GM12864 (cell line): ENCODE results near the gene LTBP1.
"Not testable (repeated sequence)": the region's sequence is repeated elsewhere in the genome, so short reads cannot be mapped to it uniquely, and the experiment has no call there.

ENCODE experiments used
- DNase-seq: peaks from one replicate; pipeline ENCODE4 v3.0.0-alpha.2; 2011; ENCODE audit warnings: low read depth
- H3K4me3 ChIP-seq: 2 replicates; pipeline ENCODE4 v1.5.1; 2011; ENCODE audit warnings: mild to moderate bottlenecking, low read depth, low read length, control low read depth
- TF ChIP-seq, protein P1 (sequence below): IDR thresholded peaks from 2 replicates; pipeline ENCODE4 v1.5.1; 2011; ENCODE audit warnings: low read depth, mild to moderate bottlenecking, moderate library complexity, low read length, control low read depth, inconsistent platforms; ENCODE audit errors: missing control alignments

The LTBP1 gene

DNA sequence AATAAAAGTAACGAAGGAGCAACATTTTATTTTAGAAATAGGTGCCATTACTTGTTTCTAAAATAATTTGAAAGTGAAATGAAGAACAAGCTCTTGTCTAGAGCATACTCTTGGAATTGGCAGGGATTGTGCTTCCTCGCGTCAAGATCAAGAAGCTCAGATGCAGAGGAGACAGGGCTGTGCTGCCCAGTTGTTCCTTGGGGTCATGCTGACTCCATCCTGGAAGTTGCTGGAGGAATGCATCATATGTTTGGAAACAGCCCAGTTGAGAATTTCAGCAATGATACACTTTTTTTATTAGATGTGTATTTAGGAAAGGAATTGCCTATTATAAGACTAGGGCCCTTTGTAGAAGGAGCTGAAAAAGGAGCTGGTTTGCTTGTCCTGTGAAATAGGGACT, 17.2 kb downstream of the LTBP1 start:
- H3K4me3 ChIP-seq, result no peak overlapping the region
- no peak for DNase-seq
- TF ChIP-seq, protein P1, sequence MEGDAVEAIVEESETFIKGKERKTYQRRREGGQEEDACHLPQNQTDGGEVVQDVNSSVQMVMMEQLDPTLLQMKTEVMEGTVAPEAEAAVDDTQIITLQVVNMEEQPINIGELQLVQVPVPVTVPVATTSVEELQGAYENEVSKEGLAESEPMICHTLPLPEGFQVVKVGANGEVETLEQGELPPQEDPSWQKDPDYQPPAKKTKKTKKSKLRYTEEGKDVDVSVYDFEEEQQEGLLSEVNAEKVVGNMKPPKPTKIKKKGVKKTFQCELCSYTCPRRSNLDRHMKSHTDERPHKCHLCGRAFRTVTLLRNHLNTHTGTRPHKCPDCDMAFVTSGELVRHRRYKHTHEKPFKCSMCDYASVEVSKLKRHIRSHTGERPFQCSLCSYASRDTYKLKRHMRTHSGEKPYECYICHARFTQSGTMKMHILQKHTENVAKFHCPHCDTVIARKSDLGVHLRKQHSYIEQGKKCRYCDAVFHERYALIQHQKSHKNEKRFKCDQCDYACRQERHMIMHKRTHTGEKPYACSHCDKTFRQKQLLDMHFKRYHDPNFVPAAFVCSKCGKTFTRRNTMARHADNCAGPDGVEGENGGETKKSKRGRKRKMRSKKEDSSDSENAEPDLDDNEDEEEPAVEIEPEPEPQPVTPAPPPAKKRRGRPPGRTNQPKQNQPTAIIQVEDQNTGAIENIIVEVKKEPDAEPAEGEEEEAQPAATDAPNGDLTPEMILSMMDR, result no peak

DNA sequence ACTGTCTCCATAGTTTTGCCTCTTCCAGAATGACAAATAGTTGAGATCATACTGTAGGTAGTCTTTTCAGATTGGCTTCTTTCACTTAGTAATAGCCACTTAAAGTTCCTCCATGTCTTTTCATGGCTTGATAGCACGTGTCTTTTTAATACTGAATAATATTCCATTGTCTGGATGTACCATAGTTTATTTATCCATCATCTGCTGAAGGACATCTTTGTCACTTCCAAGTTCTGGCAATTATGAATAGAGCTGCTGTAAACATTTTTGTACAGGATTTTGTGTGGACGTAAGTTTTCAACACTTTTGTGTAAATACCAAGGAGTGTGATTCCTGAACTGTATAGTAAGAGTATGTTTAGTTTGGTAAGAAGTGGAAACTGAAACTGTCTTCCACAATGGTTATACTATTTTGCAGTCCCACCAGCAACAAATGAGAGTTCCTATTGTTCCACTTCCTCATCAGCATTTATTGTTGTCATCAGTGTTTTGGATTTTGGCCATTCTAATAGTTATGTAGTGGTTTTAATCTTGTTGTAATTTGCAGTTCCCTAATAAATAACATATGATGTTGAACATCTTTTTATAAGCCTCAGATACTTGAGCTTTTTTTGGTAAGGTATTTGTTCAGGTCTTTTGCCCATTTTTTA, 18.9 kb downstream of the LTBP1 start:
- DNase-seq, result no peak
- no peak overlapping the region for H3K4me3 ChIP-seq
- TF ChIP-seq, protein P1, result no peak

DNA sequence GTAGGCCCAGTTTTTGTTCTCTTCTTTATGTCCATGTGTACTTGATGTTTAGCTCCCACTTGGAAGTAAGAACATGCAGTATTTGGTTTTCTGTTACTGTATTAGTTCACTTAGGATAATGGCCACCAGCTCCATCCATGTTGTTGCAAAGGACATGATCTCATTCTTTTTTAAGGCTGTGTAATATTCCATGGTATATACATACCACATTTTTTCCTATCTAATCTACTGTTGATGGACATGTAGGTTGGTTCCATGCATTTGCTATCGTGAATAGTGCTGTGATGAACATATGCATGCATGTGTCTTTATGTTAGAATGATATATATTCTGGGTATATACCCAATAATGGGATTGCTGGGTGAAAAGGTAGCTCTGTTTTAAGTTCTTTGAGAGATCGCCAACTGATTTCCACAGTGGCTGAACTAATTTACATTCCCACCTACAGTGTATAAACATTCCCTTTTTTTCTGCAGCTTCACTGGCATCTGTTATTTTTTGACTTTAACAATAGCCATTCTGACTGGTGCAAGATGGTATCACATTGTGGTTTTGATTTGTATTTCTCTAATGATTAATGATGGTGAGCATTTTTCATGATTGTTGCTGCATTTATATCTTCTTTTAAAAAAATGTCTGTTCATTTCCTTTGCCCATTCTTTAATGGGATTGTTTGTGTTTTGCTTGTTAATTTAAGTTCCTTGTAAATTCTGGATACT, 22.9 kb downstream of the LTBP1 start:
- TF ChIP-seq, protein P1, result no peak
- DNase-seq, result no peak
- H3K4me3 ChIP-seq, result no peak overlapping the region

GRCh38 chr2:32973772-32974171, 27.0 kb downstream of the LTBP1 start:
- not testable (repeated sequence) for DNase-seq, H3K4me3 ChIP-seq

- TF ChIP-seq, protein P1, result no peak
- H3K4me3 ChIP-seq, result no peak overlapping the region
- no peak for DNase-seq
These were observed 29.8 kb downstream of the LTBP1 start for GRCh38 chr2:32976409-32977063.

DNA sequence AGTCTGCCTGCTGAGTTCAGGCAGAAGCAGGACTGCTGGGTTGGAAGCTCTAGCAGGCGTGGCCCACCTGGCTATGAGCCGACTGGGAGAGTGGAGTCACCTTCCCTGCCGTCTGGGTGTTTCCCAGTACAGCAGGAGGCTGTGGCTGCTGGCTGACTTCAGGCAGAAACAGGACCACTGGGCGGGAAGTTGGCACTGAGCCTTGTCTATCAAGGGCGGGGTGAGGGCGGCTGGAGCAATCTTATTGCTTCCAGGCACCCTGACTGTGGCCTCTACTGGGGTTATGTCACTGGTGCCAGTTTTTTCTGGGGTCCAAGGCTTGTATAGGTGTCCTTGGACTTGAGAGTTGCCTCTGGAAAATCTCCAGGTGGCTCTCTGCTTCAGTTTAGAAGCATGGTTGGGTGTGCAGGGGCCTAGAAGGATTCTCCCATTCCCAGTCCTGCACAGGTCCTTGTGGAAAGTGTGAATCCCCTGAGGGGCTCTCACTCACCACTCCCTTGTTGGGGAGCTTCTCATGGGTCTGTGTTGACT, 30.5 kb downstream of the LTBP1 start:
- no peak for DNase-seq
- no peak overlapping the region for H3K4me3 ChIP-seq
- TF ChIP-seq, protein P1, result no peak

- TF ChIP-seq, protein P1, result no peak
- H3K4me3 ChIP-seq, result no peak overlapping the region
- DNase-seq, result no peak
These were observed 34.9 kb downstream of the LTBP1 start for GRCh38 chr2:32981612-32982011.

DNA sequence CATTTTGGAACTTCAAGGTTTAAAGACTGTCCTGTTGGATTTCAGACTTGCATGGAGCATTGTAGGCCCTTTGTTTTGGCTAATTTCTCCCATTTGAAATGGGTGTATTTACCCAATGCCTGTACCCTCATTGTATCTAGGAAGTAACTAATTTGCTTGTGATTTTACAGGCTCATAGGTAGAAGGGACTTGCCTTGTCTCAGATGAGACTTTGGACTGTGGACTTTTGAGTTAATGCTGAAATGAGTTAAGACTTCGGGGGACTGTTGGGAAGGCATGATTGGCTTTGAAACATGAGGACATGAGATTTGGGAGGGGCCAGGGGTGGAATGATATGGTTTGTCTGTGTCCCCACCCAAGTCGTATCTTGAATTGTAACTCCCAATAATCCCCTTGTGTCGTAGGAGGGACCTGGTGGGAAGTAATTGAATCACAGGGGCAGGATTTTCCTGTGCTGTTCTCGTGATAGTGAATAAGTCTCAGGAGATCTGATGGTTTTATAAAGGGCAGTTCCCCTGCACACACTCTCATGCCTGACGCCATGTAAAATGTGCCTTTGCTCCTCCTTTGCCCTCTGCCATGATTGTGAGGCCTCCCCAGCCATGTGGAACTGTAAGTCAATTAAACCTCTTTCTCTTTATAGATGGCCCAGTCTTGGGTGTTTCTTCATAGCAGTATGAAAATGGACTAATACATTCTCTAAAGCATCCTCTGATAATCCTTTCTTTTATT, 36.6 kb downstream of the LTBP1 start:
- not testable (repeated sequence) for H3K4me3 ChIP-seq, DNase-seq
